H1 (cell line): Measurements from ENCODE around the gene CDHR2. TPM values are rescaled to one million over a fixed set of nuclear protein-coding genes. Genes with fewer than 3 reads are reported as not detected.

Experiments used
- CTCF ChIA-PET: fragments of 300-600 bp; sonication (Branson Sonifier 250); formaldehyde crosslinking; loops from one replicate; lab custom pipeline; 2021; ENCODE audit not compliant: partially characterized antibody; lab: Charles Lee
- POLR2A ChIA-PET: fragments of 300-600 bp; sonication (Branson Sonifier 250); formaldehyde crosslinking; loops from one replicate; lab custom pipeline; 2021; ENCODE audit warnings: inconsistent platforms; ENCODE audit not compliant: partially characterized antibody; lab: Charles Lee
- DNase-seq, 2 experiments: peaks; one replicate each; pipeline versions ENCODE4 v3.0.0 to v3.0.0-alpha.2; 2010 to 2022; ENCODE audit warnings: low spot score in 2 of 2, low read depth in 1 of 2, mixed read lengths in 1 of 2
- FAIRE-seq: peaks from 2 replicates; lab custom pipeline; 2011; peaks lifted over from hg19 to GRCh38; lab: Jason Lieb, UNC
- H2AFZ ChIP-seq: 2 replicates; pipeline ENCODE4 v1.8.1; 2012; ENCODE audit warnings: low read length, inconsistent platforms
- H2AK5ac ChIP-seq: 2 replicates; pipeline ENCODE4 v1.6.1; 2013; ENCODE audit warnings: low read depth, low read length
- H2BK120ac ChIP-seq: replicated peaks from 2 replicates; pipeline ENCODE3; 2013; ENCODE audit warnings: low read depth, low read length, inconsistent platforms
- H2BK12ac ChIP-seq: 2 replicates; pipeline ENCODE4 v1.6.1; 2013; ENCODE audit warnings: low read depth, low read length
- H2BK15ac ChIP-seq: 2 replicates; pipeline ENCODE4 v1.6.1; 2013; ENCODE audit warnings: low read length
- H2BK20ac ChIP-seq: 2 replicates; pipeline ENCODE4 v1.6.1; 2013; ENCODE audit warnings: low read length
- H2BK5ac ChIP-seq: 2 replicates; pipeline ENCODE4 v1.6.1; 2013; ENCODE audit warnings: low read depth, low read length
- H3K14ac ChIP-seq: 2 replicates; pipeline ENCODE4 v1.6.1; 2013; ENCODE audit warnings: inconsistent platforms; ENCODE audit not compliant: insufficient read length
- H3K18ac ChIP-seq: 2 replicates; pipeline ENCODE4 v1.6.1; 2013; ENCODE audit warnings: low read length; ENCODE audit errors: extremely low read depth
- H3K23ac ChIP-seq: 2 replicates; pipeline ENCODE4 v1.6.1; 2013; ENCODE audit warnings: inconsistent platforms; ENCODE audit not compliant: insufficient read length
- H3K23me2 ChIP-seq: 2 replicates; pipeline ENCODE4 v1.6.1; 2013; ENCODE audit warnings: low read depth, low read length
- H3K27ac ChIP-seq: 2 replicates; pipeline ENCODE4 v1.6.1; 2011; ENCODE audit warnings: low read depth, low read length, inconsistent platforms
- H3K27me3 ChIP-seq, 4 experiments: replicated peaks in 1 of 4; 1 replicate in 1 of 4; 2 replicates in 3 of 4; pipeline versions ENCODE4 v1.6.1 to v1.8.1; 2011 to 2013; ENCODE audit warnings: low read length in 3 of 4, mild to moderate bottlenecking in 3 of 4, inconsistent platforms in 2 of 4, mixed read lengths in 2 of 4, moderate library complexity in 1 of 4; ENCODE audit not compliant: control insufficient read depth in 3 of 4, insufficient read depth in 3 of 4; ENCODE audit errors: extremely low read depth in 1 of 4
- H3K36me3 ChIP-seq, 4 experiments: 2 replicates each; pipeline versions ENCODE4 v1.6.1 to v1.8.1; 2011 to 2013; ENCODE audit warnings: mild to moderate bottlenecking in 4 of 4, low read length in 3 of 4, moderate library complexity in 2 of 4, control low read depth in 1 of 4, inconsistent platforms in 1 of 4; ENCODE audit not compliant: insufficient read depth in 4 of 4, control insufficient read depth in 2 of 4
- H3K4ac ChIP-seq: replicated peaks from 2 replicates; pipeline ENCODE3; 2013; ENCODE audit warnings: low read length, low read depth, mixed read lengths, inconsistent platforms; ENCODE audit not compliant: insufficient read length
- H3K4me1 ChIP-seq, 4 experiments: replicated peaks in 1 of 4; 1 replicate in 1 of 4; 2 replicates in 3 of 4; pipeline versions ENCODE4 v1.6.1 to v1.8.1; 2011 to 2013; ENCODE audit warnings: low read length in 3 of 4, inconsistent platforms in 2 of 4, mixed read lengths in 1 of 4; ENCODE audit not compliant: insufficient read depth in 4 of 4, control insufficient read depth in 3 of 4
- H3K4me2 ChIP-seq, 2 experiments: 2 replicates each; pipeline versions ENCODE4 v1.6.1 to v1.8.1; 2011 to 2013; ENCODE audit warnings: low read depth in 2 of 2, low read length in 2 of 2, control low read depth in 1 of 2, inconsistent platforms in 1 of 2, mild to moderate bottlenecking in 1 of 2; ENCODE audit not compliant: insufficient read depth in 1 of 2
- H3K4me3 ChIP-seq, 4 experiments: fragments of 200-600, 300-600 bp in 1 of 4; sonication (generic), shearing (Covaris generic), sonication (Bioruptor Twin) in 1 of 4; 2 replicates each; pipeline versions ENCODE4 v1.5.1 to v1.8.1; 2011 to 2016; ENCODE audit warnings: low read length in 4 of 4, low read depth in 3 of 4, control low read depth in 2 of 4, inconsistent platforms in 2 of 4, mild to moderate bottlenecking in 2 of 4, mixed read lengths in 1 of 4, moderate library complexity in 1 of 4; ENCODE audit not compliant: insufficient read depth in 2 of 4; ENCODE audit errors: extremely low read depth in 1 of 4
- H3K56ac ChIP-seq: replicated peaks from 2 replicates; pipeline ENCODE3; 2013; ENCODE audit warnings: low read depth, mild to moderate bottlenecking, mixed read lengths, low read length, inconsistent platforms; ENCODE audit not compliant: insufficient read length
- H3K79me1 ChIP-seq: 2 replicates; pipeline ENCODE4 v1.6.1; 2013; ENCODE audit warnings: low read depth, low read length, control low read depth
- H3K79me2 ChIP-seq, 2 experiments: 2 replicates each; pipeline versions ENCODE4 v1.6.1 to v1.8.1; 2012 to 2013; ENCODE audit warnings: low read length in 2 of 2, mild to moderate bottlenecking in 2 of 2, inconsistent platforms in 1 of 2; ENCODE audit not compliant: insufficient read depth in 2 of 2, control insufficient read depth in 1 of 2
- H3K9ac ChIP-seq, 4 experiments: replicated peaks in 1 of 4; 1 replicate in 1 of 4; 2 replicates in 3 of 4; pipeline versions ENCODE4 v1.6.1 to v1.8.1; 2011 to 2013; ENCODE audit warnings: low read depth in 3 of 4, low read length in 3 of 4, control low read depth in 2 of 4, mild to moderate bottlenecking in 2 of 4, moderate library complexity in 2 of 4, inconsistent platforms in 1 of 4; ENCODE audit errors: extremely low read depth in 1 of 4
- H3K9me3 ChIP-seq, 2 experiments: 2 replicates each; pipeline versions ENCODE4 v1.6.1 to v1.8.1; 2012 to 2013; ENCODE audit warnings: mild to moderate bottlenecking in 2 of 2, moderate library complexity in 2 of 2, control low read depth in 1 of 2, inconsistent platforms in 1 of 2, low read depth in 1 of 2, low read length in 1 of 2, mixed read lengths in 1 of 2; ENCODE audit not compliant: insufficient read depth in 2 of 2
- H4K20me1 ChIP-seq, 2 experiments: replicated peaks in 1 of 2; 2 replicates each; pipeline versions ENCODE3 to v1.8.1; 2011 to 2013; ENCODE audit warnings: inconsistent platforms in 2 of 2, low read length in 2 of 2, mild to moderate bottlenecking in 1 of 2; ENCODE audit not compliant: insufficient read depth in 2 of 2, control insufficient read depth in 1 of 2
- H4K5ac ChIP-seq: 2 replicates; pipeline ENCODE4 v1.6.1; 2013; ENCODE audit warnings: low read length, low read depth, mixed read lengths, inconsistent platforms; ENCODE audit not compliant: insufficient read length
- H4K8ac ChIP-seq: 2 replicates; pipeline ENCODE4 v1.8.0; 2013; ENCODE audit warnings: mild to moderate bottlenecking, moderate library complexity, low read length, inconsistent platforms; ENCODE audit not compliant: insufficient read depth; ENCODE audit errors: extremely low read depth
- H4K91ac ChIP-seq: replicated peaks from 2 replicates; pipeline ENCODE3; 2013; ENCODE audit warnings: low read length, mixed read lengths, inconsistent platforms; ENCODE audit not compliant: insufficient read length
- ASH2L ChIP-seq: fragments of 200-600, 300-600 bp; sonication (generic); IDR thresholded peaks from one replicate; pipeline ENCODE4 v1.7.1; 2017; ENCODE audit warnings: low read length
- BRCA1 ChIP-seq: IDR thresholded peaks from 2 replicates; pipeline ENCODE4 v1.6.1; 2012; ENCODE audit warnings: low read depth, low read length, improper control_type of control experiment
- EZH2 ChIP-seq: fragments of 200-600 bp; sonication (generic); IDR thresholded peaks from 2 replicates; pipeline ENCODE4 v1.7.1; 2012; ENCODE audit warnings: low read depth, mild to moderate bottlenecking, moderate library complexity, low read length, inconsistent platforms; ENCODE audit not compliant: severe bottlenecking
- KDM1A ChIP-seq: fragments of 200-600, 300-600 bp; sonication (generic); IDR thresholded peaks from 2 replicates; pipeline ENCODE4 v1.7.1; 2016; ENCODE audit warnings: mild to moderate bottlenecking, low read length, borderline replicate concordance
- MAFK ChIP-seq: IDR thresholded peaks from 2 replicates; pipeline ENCODE4 v1.6.1; 2012; ENCODE audit warnings: low read depth, mild to moderate bottlenecking, improper control_type of control experiment, low read length
- MAX ChIP-seq: IDR thresholded peaks from 2 replicates; pipeline ENCODE4 v1.6.1; 2012; ENCODE audit warnings: inconsistent platforms
- NANOG ChIP-seq: IDR thresholded peaks from 2 replicates; pipeline ENCODE4 v1.6.1; 2011; ENCODE audit warnings: low read length, low read depth, mild to moderate bottlenecking, inconsistent platforms; ENCODE audit not compliant: insufficient read depth, poor library complexity, severe bottlenecking
- PHF8 ChIP-seq: fragments of 200-600 bp; sonication (generic); conservative IDR thresholded peaks from 2 replicates; pipeline ENCODE4 v1.7.1; 2012; ENCODE audit warnings: low read depth, mild to moderate bottlenecking, inconsistent platforms, low read length, moderate library complexity
- POU5F1 ChIP-seq: IDR thresholded peaks from 2 replicates; pipeline ENCODE4 v1.6.1; 2011; ENCODE audit warnings: low read depth, mild to moderate bottlenecking, low read length, moderate library complexity
- SP4 ChIP-seq: IDR thresholded peaks from 2 replicates; pipeline ENCODE4 v1.6.1; 2012; ENCODE audit warnings: low read length, inconsistent platforms
- TAF7 ChIP-seq: optimal IDR thresholded peaks from 2 replicates; pipeline ENCODE3; 2011; ENCODE audit warnings: low read depth, mild to moderate bottlenecking, inconsistent platforms, low read length, moderate library complexity, borderline replicate concordance
- TBP ChIP-seq: IDR thresholded peaks from 2 replicates; pipeline ENCODE4 v1.6.1; 2011; ENCODE audit warnings: low read depth, low read length, improper control_type of control experiment
- TEAD4 ChIP-seq: IDR thresholded peaks from 2 replicates; pipeline ENCODE4 v1.6.1; 2012; ENCODE audit warnings: low read depth, low read length, inconsistent platforms, mixed read lengths
- WGBS, 2 experiments: shearing (Covaris generic) in 1 of 2; methylation state at CpG; one replicate each; pipeline versions ENCODE4 v1.1.6 to v1.1.7; 2013 to 2015; ENCODE audit warnings: low lambda C conversion rate in 2 of 2, mixed read lengths in 2 of 2, inconsistent platforms in 1 of 2, low coverage in 1 of 2, missing lambda C conversion rate in 1 of 2; ENCODE audit not compliant: insufficient replicate concordance in 2 of 2, insufficient coverage in 1 of 2, insufficient read length in 1 of 2; ENCODE audit errors: extremely low coverage in 1 of 2, missing lambda C conversion rate in 1 of 2; 5-methylcytosine and 5-hydroxymethylcytosine counted together
- polyA plus RNA-seq, 7 experiments: library from polyadenylated mRNA; depleted of rRNA in 3 of 7; stranded (reverse) in 5 of 7; unstranded in 2 of 7; fragments of >200 nt in 5 of 7; fragments of 200-250 nt in 2 of 7; gene quantifications; 1 replicate in 5 of 7; 2 replicates in 1 of 7; 4 replicates in 1 of 7; pipeline versions ENCODE4 v1.2.1 to v1.2.3, GENCODE V29; 2011 to 2013; ENCODE audit warnings: missing spikeins in 2 of 7, mixed read lengths in 2 of 7
- total RNA-seq: library from RNA; stranded (reverse); fragmentation: NEBNext Ultra II Directional; extraction: Animal tissue kit (Norgen Biotek cat#: 25700); gene quantifications from 2 replicates; pipeline ENCODE4 v1.2.1, GENCODE V29; 2021

CDHR2 gene
- total and polyA plus RNA-seq, 2 of the 8 experiments (the other 6 are each of a cell fraction or from before 2014, with no cell fraction given) = 0.02 to 0.43 TPM

GRCh38 chr5:176529116-176529740, 19.9 kb upstream of the CDHR2 start:
- ChIA-PET CTCF (interaction anchor here (1.6 kb wide), 1 partner anchor 50 kb away, joined by 3 read pairs; no protein-coding TSS in a partner anchor), POLR2A (interaction anchor here (2.1 to 26.0 kb wide), 3 partner anchors 8 to 45 kb away, joined by 6 to 458 read pairs (median 458); partner anchors contain the start of gene RNF44)
- Histone ChIP-seq H4K91ac (no peak overlapping the region), H3K27me3 (no peaks in the 10 kb centered on the region), H2BK120ac (no peak overlapping the region), H3K9me3 (no peaks in the 10 kb centered on the region), H4K20me1 (peaks cover 33 to 36% of the 10 kb centered on the region in 2 experiments), H3K23ac (no peak overlapping the region), H3K27ac (no peak overlapping the region), H2BK5ac (no peak overlapping the region), H3K18ac (no peak overlapping the region), H2AFZ (no peak overlapping the region), H3K36me3 (peaks cover 29 to 57% (median 43%) of the 10 kb centered on the region in 4 experiments), H2BK15ac (no peak overlapping the region), H2AK5ac (no peak overlapping the region; the same call in 1 of the 2 replicates), H3K14ac (no peak overlapping the region), H2BK12ac (no peak overlapping the region), H4K8ac (no peak overlapping the region), H3K9ac (no peak overlapping the region), H3K4me2 (no peak overlapping the region), H3K56ac (no peak overlapping the region), H3K23me2 (no peaks in the 10 kb centered on the region), H3K79me2 (peaks cover 14 to 30% of the 10 kb centered on the region in 2 experiments), H3K4me1 (peaks cover 0 to 8% (median 5%) of the 10 kb centered on the region in 4 experiments; a peak in 5 of 7 replicates), H3K4me3 (no peak overlapping the region), H3K79me1 (peaks cover 6% of the 10 kb centered on the region), H4K5ac (no peak overlapping the region), H3K4ac (no peak overlapping the region), H2BK20ac (no peak overlapping the region)
- WGBS, 2 experiments = 90% methylated on average over 26 of the region's 26 CpGs; no CpG with 5 or more reads in 1 of the 2 experiments
- DNase-seq (no peak), FAIRE-seq (no peak)
- TF ChIP-seq POU5F1 (no peak), TBP (no peak), KDM1A (no peak), NANOG (no peak), EZH2 (no peak), ASH2L (no peak), TEAD4 (no peak), MAFK (no peak), BRCA1 (no peak), MAX (no peak), TAF7 (no peak), SP4 (no peak), PHF8 (no peak)
